ENCODE measurements around the gene CEP89.
"Not testable (repeated sequence)": the region's sequence is repeated elsewhere in the genome, so short reads cannot be mapped to it uniquely, and the experiment has no call there.

Gene CEP89

DNA sequence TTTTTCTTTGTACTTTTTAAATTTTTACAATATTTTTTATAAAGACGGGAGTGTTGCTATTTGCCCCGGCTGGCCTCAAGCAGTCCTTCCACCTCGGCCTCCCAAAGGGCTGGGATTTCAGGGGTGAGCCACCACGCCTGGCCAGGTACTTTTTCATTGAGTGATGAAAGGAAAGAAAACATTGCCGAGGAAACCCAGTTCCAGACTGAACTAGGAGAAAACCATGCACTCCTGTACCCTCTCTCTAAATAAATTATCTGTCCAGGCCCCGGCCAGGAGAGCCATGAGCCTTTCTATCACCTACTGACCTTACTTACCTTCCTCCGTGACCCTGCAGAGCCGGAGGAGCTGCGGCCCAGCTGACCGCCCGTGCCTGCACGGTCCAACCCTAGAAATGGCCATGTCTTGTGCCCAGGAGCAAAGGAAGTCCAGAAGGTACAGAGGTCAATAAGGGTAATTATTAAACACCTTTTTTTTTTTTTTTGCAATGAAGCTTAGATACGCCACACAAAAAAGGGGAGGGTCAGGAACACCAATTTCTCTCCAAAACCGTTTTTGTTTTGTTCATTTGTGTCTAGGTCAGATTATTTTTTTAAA is 102.3 kb downstream of the CEP89 start, which contains the start of gene SLC7A9:
Gene SLC7A9, minus strand, starts transcription at position 399 of the 597 bp plus-strand sequence. CDS start 1,233 bp downstream, outside the sequence.
- no peak for DNase-seq (ENCODE audit: low read depth)

DNA sequence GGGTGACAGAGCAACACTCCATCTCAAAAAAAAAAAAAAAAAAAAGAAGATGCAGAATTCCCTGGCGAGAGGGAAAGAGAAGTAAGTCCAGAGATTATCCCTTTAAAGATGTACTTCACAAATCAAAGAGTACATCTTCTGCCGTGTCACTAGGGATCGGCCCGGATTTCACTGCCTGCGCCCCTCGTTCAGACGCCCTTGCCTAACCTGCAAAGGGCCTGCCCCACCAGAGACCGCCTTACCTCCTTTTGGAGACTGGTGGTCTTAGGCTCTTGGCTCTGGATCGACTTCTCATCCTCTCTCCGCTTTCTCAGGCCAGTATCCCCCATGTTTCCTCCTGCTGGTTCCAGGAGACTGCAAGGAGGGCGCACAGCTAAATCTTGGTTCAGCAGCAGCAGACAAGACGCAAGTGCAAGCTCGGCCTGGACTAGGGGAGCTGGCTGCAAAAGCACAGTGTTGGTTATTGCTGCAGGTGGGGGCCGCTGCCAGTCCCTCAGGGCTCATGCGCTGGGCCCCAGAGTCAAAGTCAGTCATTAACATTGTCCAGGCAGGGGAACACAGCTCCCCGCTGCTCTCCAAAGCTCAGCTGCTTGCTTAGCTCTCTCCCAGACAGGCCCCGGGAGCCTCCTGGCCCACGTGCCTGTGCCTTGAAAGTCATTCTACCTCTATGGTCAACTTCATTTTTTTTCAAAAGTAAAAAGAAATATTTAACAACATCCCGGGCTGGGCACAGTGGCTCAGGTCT is 103.4 kb downstream of the CEP89 start:
- no peak for DNase-seq (ENCODE audit: low read depth)

DNA sequence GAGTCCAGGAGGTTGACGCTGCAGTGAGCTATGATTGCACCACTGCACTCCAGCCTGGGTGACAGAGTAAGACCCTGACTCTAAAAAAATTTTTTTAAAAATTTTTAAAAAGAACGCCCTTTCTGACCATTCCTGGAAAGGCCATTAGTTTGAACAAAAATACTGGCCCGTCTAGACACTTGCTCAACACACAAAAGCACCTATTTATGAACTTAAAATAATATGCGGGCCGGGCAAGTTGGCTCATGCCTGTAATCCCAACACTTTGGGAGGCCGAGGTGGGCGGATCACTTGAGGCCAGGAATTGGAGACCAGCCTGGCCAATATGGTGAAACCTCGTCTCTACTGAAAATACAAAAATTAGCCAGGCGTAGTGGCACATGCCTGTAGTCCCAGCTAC is 104.3 kb downstream of the CEP89 start:
- not testable (repeated sequence) for DNase-seq (ENCODE audit: low read depth)

DNA sequence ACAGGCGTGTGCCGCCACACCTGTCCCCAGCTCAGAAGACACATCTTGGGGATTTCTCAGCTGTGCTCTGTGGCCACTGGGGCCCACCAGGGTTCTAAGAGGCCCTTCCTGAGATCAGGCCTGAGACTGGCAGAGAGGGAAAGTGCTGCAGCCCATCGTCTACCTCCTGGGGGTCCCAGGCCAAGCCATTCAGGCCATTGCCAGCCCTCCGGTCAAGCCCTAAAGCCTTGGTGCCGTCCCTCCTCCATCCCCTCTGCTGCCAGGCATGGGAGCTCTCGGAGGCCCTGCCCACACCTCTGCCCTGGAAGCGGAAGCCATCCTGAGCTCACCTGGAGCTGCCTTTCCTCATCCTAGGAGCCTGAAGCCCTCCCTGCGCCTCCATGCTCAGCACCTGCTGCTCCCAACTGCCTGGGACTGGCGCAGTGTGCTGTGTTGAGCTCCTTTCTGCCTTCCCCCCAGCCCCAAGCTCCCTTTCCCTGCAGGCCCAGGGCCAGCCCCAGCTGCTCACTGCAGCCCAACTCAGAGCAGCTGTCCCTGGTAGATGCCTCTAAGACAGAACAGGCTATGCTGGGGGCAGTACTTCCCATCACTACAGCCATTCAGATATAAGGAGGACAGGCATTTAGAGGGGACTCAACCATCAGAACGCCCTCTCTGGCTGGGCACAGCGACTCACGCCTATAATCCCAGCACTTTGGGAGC is 105.0 kb downstream of the CEP89 start:
- no peak for DNase-seq (ENCODE audit: low read depth)

DNA sequence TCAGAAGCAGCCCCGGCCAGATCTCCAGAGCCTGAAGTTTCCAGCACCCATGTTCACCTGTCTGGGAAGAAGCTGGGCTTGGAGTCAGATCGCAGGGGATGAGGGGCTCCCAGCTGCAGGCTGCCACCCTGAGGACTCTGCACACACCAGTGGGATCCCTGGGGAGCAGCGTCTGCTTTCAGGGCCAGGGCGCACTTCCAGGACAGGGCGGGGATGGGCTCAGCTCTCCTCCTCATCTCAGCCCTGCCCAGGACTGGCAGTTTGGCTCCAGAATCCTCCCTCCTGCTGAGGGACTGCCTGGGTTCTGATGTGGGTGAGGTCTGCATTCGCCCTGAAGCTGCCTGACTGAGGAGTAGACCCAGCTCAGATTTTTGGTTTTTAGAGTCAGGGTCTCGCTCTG is 105.7 kb downstream of the CEP89 start:
- DNase-seq (ENCODE audit: low read depth): no peak

DNA sequence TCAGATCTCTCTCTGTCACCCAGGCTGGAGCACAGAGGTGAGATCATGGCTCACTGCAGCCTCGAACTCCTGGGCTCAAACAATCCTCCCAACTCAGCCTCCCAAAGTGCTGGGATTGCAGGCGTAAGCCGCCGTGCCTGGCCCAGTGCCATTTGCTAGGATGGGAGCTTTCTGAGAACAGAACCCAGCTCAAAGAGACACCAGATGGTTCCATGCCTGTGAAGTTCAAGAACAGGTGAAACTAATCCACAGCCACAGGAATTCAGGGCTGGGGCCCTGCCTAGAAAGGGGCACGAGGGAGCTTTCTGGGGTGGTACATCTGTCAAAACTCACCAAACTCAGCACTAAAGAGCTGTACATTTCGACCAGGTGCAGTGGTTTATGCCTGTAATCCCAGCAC is 106.4 kb downstream of the CEP89 start:
- no peak for DNase-seq (ENCODE audit: low read depth)

DNA sequence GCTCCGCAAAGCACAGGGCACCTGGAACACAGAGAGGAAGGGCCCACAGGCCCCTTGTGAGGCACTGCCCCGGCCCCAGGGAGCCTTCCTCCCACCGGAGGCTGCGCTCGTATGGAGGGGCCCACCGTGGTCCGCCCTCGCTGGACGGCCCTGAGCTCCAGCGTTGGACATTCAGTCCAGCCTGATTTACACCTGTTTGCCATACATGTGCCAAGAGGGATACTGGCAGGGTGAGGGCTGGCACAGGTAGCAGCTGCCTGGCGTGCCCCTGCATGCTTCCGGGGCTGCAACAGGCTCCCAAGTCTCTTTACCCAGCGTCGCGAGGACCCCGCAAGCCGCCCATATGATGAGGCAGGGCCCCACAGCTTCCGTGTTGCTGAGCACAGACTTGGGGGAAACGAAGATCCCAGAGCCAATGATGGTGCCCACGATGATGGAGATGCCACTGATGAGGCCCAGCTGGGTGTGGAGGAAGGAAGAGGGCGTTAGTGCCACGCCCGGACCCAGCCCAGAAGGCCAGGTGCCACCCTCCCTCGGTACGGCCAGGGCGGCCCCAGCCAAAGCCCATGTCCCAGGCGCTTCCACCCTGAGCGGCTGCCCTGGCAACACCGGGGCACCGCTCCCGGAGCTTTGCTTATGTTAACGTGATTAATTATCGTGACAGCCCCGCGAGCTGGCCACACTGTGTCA is 107.3 kb downstream of the CEP89 start:
- no peak for DNase-seq (ENCODE audit: low read depth)

DNA sequence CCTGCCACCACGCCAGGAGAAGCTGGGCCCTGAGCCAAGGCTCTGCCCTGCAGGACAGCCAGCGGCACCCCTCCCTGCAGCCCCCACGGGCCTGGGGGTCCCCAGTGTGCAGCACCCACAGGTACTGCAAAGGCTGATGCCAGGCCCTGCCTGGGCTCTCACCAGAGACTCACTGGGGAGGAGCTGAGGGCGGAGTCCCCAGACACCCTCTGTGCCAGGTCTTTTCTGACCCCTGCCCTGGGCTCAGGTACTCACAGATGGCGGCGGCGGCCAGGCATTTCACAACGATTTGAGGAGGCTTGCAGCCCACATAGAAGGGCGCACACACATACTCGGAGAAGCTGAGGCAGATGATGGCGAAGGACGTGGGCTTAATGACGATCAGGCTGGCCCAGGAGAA is 107.9 kb downstream of the CEP89 start:
- no peak for DNase-seq (ENCODE audit: low read depth)

DNA sequence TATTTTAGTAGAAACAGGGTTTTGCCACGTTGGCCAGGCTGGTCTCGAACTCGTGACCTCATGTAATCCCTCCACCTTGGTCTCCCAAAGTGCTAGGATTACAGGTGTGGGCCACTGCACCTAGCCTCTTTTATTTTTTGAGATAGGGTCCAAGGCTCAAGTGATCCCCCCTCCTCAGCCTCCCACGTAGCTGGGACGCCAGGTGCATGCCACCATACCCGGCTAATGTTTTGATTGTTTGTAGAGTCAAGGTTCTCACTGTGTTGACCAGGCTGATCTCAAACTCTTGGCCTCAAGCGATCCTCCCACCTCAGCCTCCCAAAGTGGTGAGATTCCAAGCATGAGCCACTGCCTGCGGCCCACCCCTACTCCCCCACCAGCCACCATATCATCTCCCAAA is 108.5 kb downstream of the CEP89 start:
- no peak for DNase-seq (ENCODE audit: low read depth)

DNA sequence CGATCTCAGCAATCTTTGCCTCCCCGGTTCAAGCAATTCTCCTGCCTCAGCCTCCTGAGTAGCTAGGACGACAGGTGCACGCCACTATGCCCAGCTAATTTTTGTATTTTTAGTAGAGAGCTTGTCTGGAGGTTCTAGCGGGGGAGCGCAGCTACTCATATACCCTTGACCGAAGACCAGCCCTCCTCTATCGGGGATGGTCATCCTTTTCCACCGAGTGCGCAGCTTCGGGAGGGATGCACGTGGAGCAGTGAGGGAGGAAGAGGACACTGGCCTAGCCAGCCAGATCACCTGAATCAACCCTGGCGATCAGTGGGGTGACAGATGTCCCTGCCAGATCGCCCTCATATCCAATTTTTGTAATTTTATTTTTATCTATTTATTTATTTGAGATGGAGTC is 109.0 kb downstream of the CEP89 start:
- no peak for DNase-seq (ENCODE audit: low read depth)

DNA sequence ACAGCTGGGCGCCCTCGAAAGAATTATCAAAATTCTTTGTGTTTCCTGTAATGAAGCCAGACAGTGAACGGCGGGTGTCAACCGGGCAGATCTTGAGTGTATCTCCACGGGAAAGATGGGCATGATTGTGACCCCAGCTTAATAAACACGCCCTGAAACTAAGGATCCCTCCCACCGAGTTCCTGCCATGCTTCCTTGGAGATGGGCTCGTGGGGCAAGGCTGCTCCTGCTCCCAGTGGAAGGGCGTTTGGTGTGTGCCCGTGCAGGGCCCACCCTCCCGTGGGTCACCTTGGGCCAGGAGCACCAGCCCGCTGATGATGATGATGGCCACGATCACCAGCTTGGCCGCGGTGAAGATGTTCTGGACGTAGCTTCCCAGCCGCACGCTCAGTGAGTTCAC is 109.6 kb downstream of the CEP89 start:
- no peak for DNase-seq (ENCODE audit: low read depth)

DNA sequence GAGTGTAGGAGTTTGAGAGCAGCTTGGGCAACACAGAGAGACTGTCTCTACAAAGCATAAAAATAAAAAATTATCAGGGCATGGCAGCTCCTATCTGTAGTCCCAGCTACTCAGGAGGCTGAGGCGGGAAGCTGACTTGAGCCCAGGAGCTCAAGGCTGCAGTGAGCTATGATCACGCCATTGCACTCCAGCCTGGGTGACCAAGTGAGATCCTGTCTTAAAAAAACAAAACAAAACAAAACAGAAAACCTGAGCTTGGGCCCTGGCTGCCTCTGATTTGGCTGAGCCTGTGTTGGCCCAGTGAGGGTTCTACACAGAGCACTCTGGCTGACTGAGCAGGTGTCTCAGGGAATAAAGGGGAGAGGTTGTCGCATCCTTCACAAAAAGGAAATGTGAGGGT is 110.2 kb downstream of the CEP89 start:
- no peak for DNase-seq (ENCODE audit: low read depth)

DNA sequence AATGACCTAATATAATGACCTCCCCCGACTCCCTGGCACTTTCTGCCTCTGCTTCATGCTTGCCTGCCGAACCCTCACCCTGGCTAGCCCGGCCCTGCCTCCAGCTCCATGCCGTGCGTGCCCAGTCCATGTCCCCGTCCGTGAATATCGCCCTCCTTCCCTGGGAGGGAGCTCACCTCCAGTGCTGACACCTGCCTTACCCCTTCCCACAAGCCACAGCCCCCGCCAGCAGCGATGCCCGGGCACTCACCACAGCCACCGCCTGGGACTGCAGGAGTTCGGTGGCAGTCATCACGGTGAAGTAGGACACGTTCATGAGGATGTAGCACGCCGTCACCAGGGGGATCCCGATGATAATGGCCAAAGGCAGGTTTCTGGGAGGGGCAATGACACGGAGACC is 112.2 kb downstream of the CEP89 start:
- DNase-seq (ENCODE audit: low read depth): no peak

DNA sequence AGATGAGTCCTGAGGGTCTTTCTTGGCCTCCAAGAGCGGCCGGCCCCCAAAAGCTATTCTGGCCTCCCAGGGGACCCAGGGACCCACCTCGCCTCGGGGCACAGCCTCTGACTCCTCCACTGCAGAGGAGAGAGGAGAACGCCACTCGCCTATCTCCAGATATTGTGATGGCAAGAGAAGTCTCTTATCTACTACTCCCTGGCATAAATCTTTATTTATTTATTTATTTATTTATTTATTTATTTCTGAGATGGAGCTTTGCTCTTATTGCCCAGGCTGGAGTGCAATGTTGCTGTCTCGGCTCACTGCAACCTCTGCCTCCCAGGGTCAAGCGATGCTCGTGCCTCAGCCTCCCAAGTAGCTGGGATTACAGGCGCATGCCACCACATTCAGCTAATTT is 113.2 kb downstream of the CEP89 start:
- no peak for DNase-seq (ENCODE audit: low read depth)

DNA sequence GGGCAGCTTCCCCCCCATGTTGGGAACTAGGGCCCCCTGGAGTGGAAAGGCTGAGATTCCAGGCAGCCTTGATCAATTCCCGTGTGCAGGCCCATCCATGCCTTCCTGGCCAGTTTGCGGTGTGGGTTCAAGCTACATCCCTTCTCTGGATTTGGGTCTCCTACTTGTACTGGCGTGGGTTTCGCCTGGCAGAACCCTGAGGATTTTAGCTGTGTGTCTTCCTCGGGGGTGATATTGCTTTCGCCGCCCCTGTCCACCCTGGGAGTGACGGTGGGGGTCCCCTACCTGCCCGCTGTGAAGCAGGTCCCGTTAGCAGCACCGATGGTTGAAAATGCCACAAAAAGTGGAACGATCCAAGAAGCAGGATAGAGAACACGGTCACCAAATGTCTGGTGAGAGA is 113.6 kb downstream of the CEP89 start:
- no peak for DNase-seq (ENCODE audit: low read depth)

DNA sequence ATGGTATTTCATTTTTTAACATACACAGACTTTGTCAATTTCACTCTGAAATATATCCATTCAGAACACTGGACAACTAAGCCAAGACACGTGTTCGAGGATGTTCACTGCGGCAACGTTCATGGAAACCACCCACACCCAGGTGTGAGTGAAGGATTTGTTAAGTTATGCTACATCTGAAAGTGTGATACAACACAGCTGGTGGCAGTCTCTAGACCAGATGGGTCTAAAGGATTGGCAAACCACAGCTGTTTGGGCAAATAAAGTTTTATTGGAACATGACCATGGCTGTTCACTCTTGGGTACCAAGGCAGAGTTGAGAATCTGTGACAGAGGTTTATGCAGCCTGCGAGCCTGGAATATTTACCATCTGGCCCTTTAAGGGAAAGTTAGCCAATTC is 114.2 kb downstream of the CEP89 start:
- DNase-seq (ENCODE audit: low read depth): no peak

DNA sequence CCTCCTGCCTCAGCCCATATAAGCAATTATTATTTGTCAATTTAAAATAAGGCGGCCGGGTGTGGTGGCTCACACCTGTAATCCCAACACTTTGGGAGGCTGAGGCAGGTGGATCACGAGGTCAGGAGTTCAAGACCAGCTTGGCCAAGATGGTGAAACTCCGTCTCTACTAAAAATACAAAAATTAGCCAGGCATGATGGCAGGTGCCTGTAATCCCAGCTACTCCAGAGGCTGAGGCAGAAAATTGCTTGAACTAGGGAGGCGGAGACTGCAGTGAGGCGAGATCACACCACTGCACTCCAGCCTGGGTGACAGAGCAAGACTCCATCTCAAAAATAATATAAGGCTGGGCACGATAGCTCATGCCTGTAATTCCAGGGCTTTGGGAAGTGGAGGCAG is 114.9 kb downstream of the CEP89 start:
- DNase-seq (ENCODE audit: low read depth): not testable (repeated sequence)

DNA sequence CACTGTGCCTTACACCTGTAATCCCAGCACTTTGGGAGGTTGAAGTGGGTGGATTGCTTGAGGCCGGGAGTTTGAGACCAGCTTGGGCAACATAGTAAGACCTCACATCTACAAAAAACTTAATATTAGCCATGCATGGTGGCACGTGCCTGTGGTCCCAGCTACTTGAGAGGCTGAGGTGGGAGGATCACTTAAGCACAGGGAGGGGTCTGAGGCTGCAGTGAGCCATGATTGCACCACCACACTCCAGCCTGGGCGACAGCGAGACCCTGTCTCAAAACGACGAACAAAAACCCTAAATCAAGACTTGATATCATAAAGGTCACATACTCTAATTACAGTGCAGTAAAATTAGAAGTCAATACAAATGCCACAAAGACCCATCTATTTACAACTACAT is 119.5 kb downstream of the CEP89 start:
- DNase-seq (ENCODE audit: low read depth): no peak

DNA sequence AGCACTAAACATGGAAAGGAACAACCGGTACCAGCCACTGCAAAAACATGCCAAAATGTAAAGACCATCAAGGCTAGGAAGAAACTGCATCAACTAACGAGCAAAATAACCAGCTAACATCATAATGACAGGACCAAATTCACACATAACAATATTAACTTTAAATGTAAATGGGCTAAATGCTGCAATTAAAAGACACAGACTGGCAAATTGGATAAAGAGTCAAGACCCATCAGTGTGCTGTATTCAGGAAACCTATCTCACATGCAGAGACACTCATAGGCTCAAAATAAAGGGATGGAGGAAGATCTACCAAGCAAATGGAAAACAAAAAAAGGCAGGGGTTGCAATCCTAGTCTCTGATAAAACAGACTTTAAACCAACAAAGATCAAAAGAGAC is 123.7 kb downstream of the CEP89 start:
- not testable (repeated sequence) for DNase-seq (ENCODE audit: low read depth)

DNA sequence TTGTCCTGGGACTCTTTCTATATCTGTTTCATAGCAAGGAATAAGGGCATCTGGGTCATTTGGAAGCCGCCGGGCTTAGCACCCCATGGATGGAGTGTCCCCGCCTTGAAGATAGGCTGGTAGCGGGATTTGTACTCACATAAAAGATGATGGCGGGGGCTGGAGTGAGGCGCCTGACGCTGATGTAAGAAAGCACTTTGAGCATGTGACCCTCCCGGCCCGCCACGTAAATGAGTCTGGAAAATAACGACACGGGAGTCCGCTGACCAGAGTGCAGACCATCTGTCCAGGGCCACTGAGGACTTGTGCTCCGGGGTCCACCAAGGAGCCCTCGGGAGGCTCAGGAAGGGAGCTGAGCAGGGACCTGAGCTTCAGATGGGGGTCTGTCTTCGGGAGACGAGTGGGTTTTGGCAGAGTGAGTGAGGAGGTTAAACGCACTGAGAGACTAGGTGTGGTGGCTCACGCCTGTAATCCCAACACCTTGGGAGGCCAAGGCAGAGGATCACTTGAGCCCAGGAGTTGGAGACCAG is 128.0 kb downstream of the CEP89 start:
- DNase-seq (ENCODE audit: low read depth): no peak

DNA sequence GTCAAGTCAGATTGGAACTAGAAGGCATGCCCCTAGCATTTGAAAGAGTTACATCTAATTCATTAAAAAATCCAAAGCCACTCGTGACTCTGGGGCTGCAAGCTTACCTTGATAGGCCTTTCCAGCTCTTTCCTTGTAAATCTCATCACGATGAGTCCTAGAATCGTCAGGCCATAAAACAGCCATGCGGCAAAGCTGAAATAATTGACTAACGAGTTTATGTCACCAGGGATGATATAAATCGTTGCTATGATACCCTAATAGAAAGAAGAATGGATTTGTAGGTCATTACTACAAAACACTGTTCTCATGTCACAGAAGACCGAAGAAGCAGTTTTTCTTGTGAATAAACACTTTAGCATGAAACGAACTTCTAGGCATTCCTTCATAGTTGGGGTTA is 129.7 kb downstream of the CEP89 start:
- no peak for DNase-seq (ENCODE audit: low read depth)

DNA sequence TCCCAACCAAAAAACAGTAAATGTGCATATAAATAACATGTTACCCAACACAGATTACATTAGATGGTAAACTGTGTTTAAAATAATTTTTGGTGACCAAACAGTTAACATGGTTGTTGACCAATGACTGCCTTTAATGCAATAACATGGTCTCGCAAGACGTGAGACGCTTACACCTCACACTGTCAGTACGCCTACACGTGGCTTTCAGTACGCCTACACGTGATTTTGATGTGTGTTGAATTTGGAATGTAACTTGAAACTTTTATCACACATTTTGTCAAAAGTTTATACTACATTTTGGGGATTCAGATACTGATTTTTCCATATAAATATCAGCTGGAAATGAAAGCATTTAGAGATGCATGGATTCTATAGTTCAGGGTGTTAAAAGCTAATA is 134.2 kb downstream of the CEP89 start:
- DNase-seq (ENCODE audit: low read depth): no peak

Measured in stromal cell of bone marrow (primary cell).